GM18909 (cell line): ENCODE results near the gene ACSL4.
"Not testable (repeated sequence)": the region's sequence is repeated elsewhere in the genome, so short reads cannot be mapped to it uniquely, and the experiment has no call there.

Experiments used
- ATAC-seq: cut with Tn5 transposase; IDR thresholded peaks from one replicate; pipeline ENCODE4 v1.9.1; 2021; ENCODE audit warnings: mild to moderate bottlenecking; ENCODE audit not compliant: unreplicated experiment, poor library complexity

The ACSL4 gene

GRCh38 chrX:109732017-109732801 is 848 bp downstream of the ACSL4 start:
- peak; percentile 26 for ATAC-seq

GRCh38 chrX:109728173-109728535 is 4.9 kb downstream of the ACSL4 start:
- no peak for ATAC-seq

- not testable (repeated sequence) for ATAC-seq
Measured at GRCh38 chrX:109724971-109725370, 8.1 kb downstream of the ACSL4 start.

- ATAC-seq: no peak
Measured at GRCh38 chrX:109720947-109721346, 12.1 kb downstream of the ACSL4 start.

GRCh38 chrX:109719264-109719663 is 13.8 kb downstream of the ACSL4 start:
- ATAC-seq: no peak

GRCh38 chrX:109716431-109717028 is 16.5 kb downstream of the ACSL4 start:
- no peak for ATAC-seq

GRCh38 chrX:109714340-109714958 is 18.6 kb downstream of the ACSL4 start:
- no peak for ATAC-seq

GRCh38 chrX:109710181-109710580 is 22.9 kb downstream of the ACSL4 start:
- ATAC-seq: no peak

- ATAC-seq: peak; percentile 75
Measured at GRCh38 chrX:109709129-109709631, 23.9 kb downstream of the ACSL4 start.

- no peak for ATAC-seq
Measured at GRCh38 chrX:109707720-109708119, 25.3 kb downstream of the ACSL4 start.

GRCh38 chrX:109707319-109707718 is 25.7 kb downstream of the ACSL4 start:
- ATAC-seq: no peak

- peak; percentile 74 for ATAC-seq
Measured at GRCh38 chrX:109704563-109704962, 28.5 kb downstream of the ACSL4 start.

- ATAC-seq: no peak
Measured at GRCh38 chrX:109697855-109698254, 35.2 kb downstream of the ACSL4 start.

- no peak for ATAC-seq
Measured at GRCh38 chrX:109696146-109696740, 36.8 kb downstream of the ACSL4 start.

- no peak for ATAC-seq
Measured at GRCh38 chrX:109695637-109696036, 37.4 kb downstream of the ACSL4 start.

GRCh38 chrX:109691752-109692151 is 41.3 kb downstream of the ACSL4 start:
- ATAC-seq: no peak

GRCh38 chrX:109691277-109691676 is 41.8 kb downstream of the ACSL4 start:
- ATAC-seq: no peak

- no peak for ATAC-seq
Measured at GRCh38 chrX:109687903-109688302, 45.2 kb downstream of the ACSL4 start.

GRCh38 chrX:109685656-109686078 is 47.4 kb downstream of the ACSL4 start:
- no peak for ATAC-seq

GRCh38 chrX:109684136-109684535 is 48.9 kb downstream of the ACSL4 start:
- ATAC-seq: no peak
